ENCODE results near the gene TANC1. TPM values are rescaled to one million over a fixed set of nuclear protein-coding genes. Genes with fewer than 3 reads are reported as not detected.

The TANC1 gene
- total RNA-seq, 4 donors from 2014 or later = 20.6 to 64.8 (median 31.5) TPM

GRCh38 chr2:159050426-159050825 is 82.0 kb downstream of the TANC1 start:
- no peak for TF ChIP-seq CTCF (IDR thresholded peaks at IDR 0.05; ENCODE audit: low read depth)

- no peak for TF ChIP-seq CTCF (IDR thresholded peaks at IDR 0.05; ENCODE audit: low read depth)
Observed at GRCh38 chr2:159051133-159051532, 82.7 kb downstream of the TANC1 start.

GRCh38 chr2:159051661-159052060 is 83.2 kb downstream of the TANC1 start:
- no peak for TF ChIP-seq CTCF (IDR thresholded peaks at IDR 0.05; ENCODE audit: low read depth)

- TF ChIP-seq CTCF (IDR thresholded peaks at IDR 0.05; ENCODE audit: low read depth) = no peak
Observed at GRCh38 chr2:159052157-159052601, 83.7 kb downstream of the TANC1 start.

- TF ChIP-seq CTCF (IDR thresholded peaks at IDR 0.05; ENCODE audit: low read depth) = no peak
Observed at GRCh38 chr2:159053161-159054031, 85.0 kb downstream of the TANC1 start.

- no peak for TF ChIP-seq CTCF (IDR thresholded peaks at IDR 0.05; ENCODE audit: low read depth)
Observed at GRCh38 chr2:159054032-159054334, 85.5 kb downstream of the TANC1 start.

- no peak for TF ChIP-seq CTCF (IDR thresholded peaks at IDR 0.05; ENCODE audit: low read depth)
Observed at GRCh38 chr2:159054985-159055384, 86.5 kb downstream of the TANC1 start.

All from subcutaneous adipose tissue (tissue), 4 donors.